HEK293 (cell line): ENCODE results near the gene IL11.

Source experiments
- CTCF ChIA-PET: fragments of 350-600 bp; formaldehyde crosslinking; extraction: SDS; loops from one replicate; lab custom pipeline; 2021; ENCODE audit warnings: antibody characterized with exemption; lab: Yijun Ruan, JAX
- POLR2A ChIA-PET: fragments of 300-600 bp; formaldehyde crosslinking; extraction: SDS; loops from one replicate; lab custom pipeline; 2020; ENCODE audit warnings: antibody characterized with exemption, inconsistent platforms; lab: Yijun Ruan, JAX
- H3K27ac ChIP-seq: fragments of 200-500 bp; sonication (Bioruptor generic); 2 replicates; pipeline ENCODE4 v1.5.1; 2014; ENCODE audit warnings: low read depth, low read length, control low read depth, inconsistent platforms; ENCODE audit errors: extremely low read depth
- H3K36me3 ChIP-seq, 2 experiments: fragments of 200-500 bp in 1 of 2; sonication (Bioruptor generic) in 1 of 2; 1 replicate in 1 of 2; 2 replicates in 1 of 2; pipeline ENCODE4 v1.5.1; 2014 to 2017; ENCODE audit warnings: inconsistent platforms in 2 of 2, low read length in 2 of 2; ENCODE audit not compliant: control insufficient read depth in 2 of 2, insufficient read depth in 1 of 2
- H3K4me1 ChIP-seq: fragments of 200-500 bp; sonication (Bioruptor generic); 2 replicates; pipeline ENCODE4 v1.5.1; 2014; ENCODE audit warnings: mild to moderate bottlenecking, low read length, inconsistent platforms; ENCODE audit not compliant: control insufficient read depth, insufficient read depth
- H3K4me3 ChIP-seq: 2 replicates; pipeline ENCODE4 v1.5.1; 2011; ENCODE audit warnings: low read depth, mild to moderate bottlenecking, control low read depth, low read length, moderate library complexity
- H3K9me3 ChIP-seq: fragments of 200-500 bp; sonication (Bioruptor generic); 2 replicates; pipeline ENCODE4 v1.5.1; 2014; ENCODE audit warnings: low read depth, low read length, inconsistent platforms; ENCODE audit not compliant: control insufficient read depth, insufficient read depth
- IKZF3 ChIP-seq: fragments of 450-650 bp; IDR thresholded peaks from 2 replicates; pipeline ENCODE4 v1.5.0; 2018; ENCODE audit warnings: missing biosample characterization, mild to moderate bottlenecking, missing genetic modification characterization, moderate library complexity
- KLF1 ChIP-seq: fragments of 450-650 bp; formaldehyde crosslinking; IDR thresholded peaks from 2 replicates; pipeline ENCODE4 v1.5.1; 2016; ENCODE audit warnings: missing biosample characterization, missing genetic modification characterization
- OSR2 ChIP-seq: fragments of 450-650 bp; formaldehyde crosslinking; IDR thresholded peaks from 2 replicates; pipeline ENCODE4 v1.5.1; 2016; ENCODE audit warnings: missing biosample characterization, missing genetic modification characterization
- OVOL3 ChIP-seq: fragments of 450-650 bp; formaldehyde crosslinking; IDR thresholded peaks from 2 replicates; pipeline ENCODE4 v1.5.1; 2016; ENCODE audit warnings: missing biosample characterization, missing genetic modification characterization
- PRDM6 ChIP-seq: fragments of 450-650 bp; formaldehyde crosslinking; IDR thresholded peaks from 2 replicates; pipeline ENCODE4 v1.5.1; 2017; ENCODE audit warnings: missing biosample characterization, missing genetic modification characterization
- RBAK ChIP-seq: fragments of 450-650 bp; formaldehyde crosslinking; IDR thresholded peaks from 2 replicates; pipeline ENCODE4 v1.5.1; 2016; ENCODE audit warnings: missing biosample characterization, missing genetic modification characterization
- SALL2 ChIP-seq: fragments of 450-650 bp; formaldehyde crosslinking; IDR thresholded peaks from 2 replicates; pipeline ENCODE4 v1.5.0; 2017; ENCODE audit warnings: missing biosample characterization, mild to moderate bottlenecking, missing genetic modification characterization, borderline replicate concordance
- SP2 ChIP-seq: fragments of 450-650 bp; formaldehyde crosslinking; IDR thresholded peaks from 2 replicates; pipeline ENCODE4 v1.5.1; 2016; ENCODE audit warnings: missing biosample characterization, missing genetic modification characterization
- SP7 ChIP-seq: fragments of 450-650 bp; formaldehyde crosslinking; IDR thresholded peaks from 2 replicates; pipeline ENCODE4 v1.5.1; 2016; ENCODE audit warnings: missing biosample characterization, missing genetic modification characterization
- ZNF16 ChIP-seq: fragments of 450-650 bp; formaldehyde crosslinking; IDR thresholded peaks from 2 replicates; pipeline ENCODE4 v1.5.1; 2016; ENCODE audit warnings: low read depth, missing biosample characterization, missing genetic modification characterization
- ZNF211 ChIP-seq: fragments of 450-650 bp; formaldehyde crosslinking; IDR thresholded peaks from 2 replicates; pipeline ENCODE4 v1.5.1; 2016; ENCODE audit warnings: low read depth, missing biosample characterization, missing genetic modification characterization
- ZNF302 ChIP-seq: fragments of 450-650 bp; formaldehyde crosslinking; IDR thresholded peaks from 2 replicates; pipeline ENCODE4 v1.5.1; 2016; ENCODE audit warnings: missing biosample characterization, missing genetic modification characterization, low read depth
- ZNF341 ChIP-seq: fragments of 450-650 bp; formaldehyde crosslinking; IDR thresholded peaks from 2 replicates; pipeline ENCODE4; 2016; ENCODE audit warnings: low read depth, missing biosample characterization, missing genetic modification characterization
- ZNF354C ChIP-seq: fragments of 450-650 bp; formaldehyde crosslinking; IDR thresholded peaks from 2 replicates; pipeline ENCODE4 v1.5.1; 2016; ENCODE audit warnings: missing biosample characterization, missing genetic modification characterization, low read depth, borderline replicate concordance
- ZNF394 ChIP-seq: fragments of 450-650 bp; formaldehyde crosslinking; IDR thresholded peaks from 2 replicates; pipeline ENCODE4 v1.5.1; 2016; ENCODE audit warnings: missing biosample characterization, missing genetic modification characterization, mild to moderate bottlenecking, moderate library complexity, borderline replicate concordance
- ZSCAN23 ChIP-seq: fragments of 450-650 bp; formaldehyde crosslinking; IDR thresholded peaks from 2 replicates; pipeline ENCODE4 v1.5.1; 2016; ENCODE audit warnings: missing biosample characterization, missing genetic modification characterization
- ZSCAN4 ChIP-seq: fragments of 450-650 bp; formaldehyde crosslinking; IDR thresholded peaks from 2 replicates; pipeline ENCODE4 v1.5.1; 2017; ENCODE audit warnings: missing biosample characterization, missing genetic modification characterization
- ZXDB ChIP-seq: fragments of 450-650 bp; formaldehyde crosslinking; IDR thresholded peaks from 2 replicates; pipeline ENCODE4 v1.5.1; 2016; ENCODE audit warnings: missing biosample characterization, missing genetic modification characterization
- TF ChIP-seq, protein P1 (sequence below): fragments of 450-650 bp; formaldehyde crosslinking; IDR thresholded peaks from 2 replicates; pipeline ENCODE4 v1.5.1; 2016; ENCODE audit warnings: missing biosample characterization, missing genetic modification characterization
- TF ChIP-seq, protein P2 (sequence below): fragments of 450-650 bp; formaldehyde crosslinking; IDR thresholded peaks from 2 replicates; pipeline ENCODE4 v1.5.1; 2016; ENCODE audit warnings: missing biosample characterization, missing genetic modification characterization, low read depth
- TF ChIP-seq, protein P3 (sequence below): fragments of 450-650 bp; formaldehyde crosslinking; IDR thresholded peaks from 2 replicates; pipeline ENCODE4 v1.5.1; 2017; ENCODE audit warnings: missing biosample characterization, missing genetic modification characterization

Gene IL11

DNA sequence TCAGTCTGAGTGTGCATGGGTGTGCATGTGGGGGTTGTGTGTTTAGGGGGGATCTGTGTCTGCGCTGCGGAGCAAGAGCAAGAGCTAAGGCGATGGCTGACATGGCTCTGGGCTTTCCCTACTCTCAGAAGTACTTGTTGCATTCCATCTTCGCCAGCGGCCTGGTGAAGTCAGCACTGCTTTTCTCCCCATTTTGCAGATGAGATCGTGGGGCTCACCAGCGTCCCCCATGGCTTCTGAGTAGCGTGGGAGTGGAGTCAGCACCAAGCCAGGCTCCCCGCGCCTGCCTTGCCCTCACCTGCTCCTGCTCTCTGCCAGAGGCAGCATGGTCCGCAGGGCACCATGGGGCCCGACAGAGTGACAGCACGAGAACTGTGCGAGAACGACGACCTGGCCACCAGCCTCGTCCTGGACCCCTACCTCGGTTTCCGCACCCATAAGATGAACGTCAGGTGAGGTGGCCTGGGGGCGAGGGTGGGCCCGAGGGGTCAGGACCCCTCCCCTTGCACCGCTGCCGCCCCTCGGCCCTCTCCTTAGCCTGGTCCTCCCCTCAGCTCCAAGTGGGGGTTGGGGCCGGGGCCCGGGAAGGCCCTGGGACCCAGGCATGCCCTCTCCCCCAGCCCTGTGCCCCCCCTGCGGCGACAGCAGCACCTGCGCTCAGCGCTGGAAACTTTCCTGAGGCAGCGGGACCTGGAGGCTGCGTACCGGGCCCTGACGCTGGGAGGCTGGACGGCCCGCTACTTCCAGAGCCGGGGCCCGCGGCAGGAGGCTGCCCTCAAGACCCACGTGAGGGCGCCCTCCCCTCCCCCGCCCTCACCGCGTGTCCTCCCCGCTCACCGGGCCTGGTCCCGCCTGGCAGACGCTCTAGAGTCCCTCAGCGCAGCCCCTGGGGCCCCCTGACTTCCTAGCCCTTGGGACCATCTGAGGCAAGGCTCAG is 28.4 kb downstream of the IL11 start (continued):
- peak; percentile 27; the same call in 1 of the 2 replicates for TF ChIP-seq ZXDB (tag by site-specific recombination)

GRCh38 chr19:55341171-55341588 is 29.1 kb downstream of the IL11 start:
- ChIA-PET POLR2A (interaction anchor here (0.5 to 1.3 kb wide), 9 partner anchors 8 to 313 kb away, joined by 3 to 7 read pairs (median 3); no protein-coding TSS in a partner anchor), CTCF (no interaction called here)
- H3K4me1 ChIP-seq = peaks cover 16% of the 10 kb centered on the region

More at GRCh38 chr19:55341171-55341588, 29.1 kb downstream of the IL11 start:
- Histone ChIP-seq H3K9me3 (no peaks in the 10 kb centered on the region), H3K27ac (peak overlapping the region; percentile 89), H3K36me3 (peaks cover 3 to 46% of the 10 kb centered on the region in 2 experiments), H3K4me3 (peak overlapping the region; percentile 88)
- TF ChIP-seq SP7 (tag by site-specific recombination) = no peak
- TF ChIP-seq SALL2 (tag by site-specific recombination) = no peak
- no peak for TF ChIP-seq ZNF354C (tag by site-specific recombination)
- no peak for TF ChIP-seq ZNF211 (tag by site-specific recombination)
- 0 out of 2 replicates have a peak, but pooled peaks have one; percentile 3 for TF ChIP-seq ZNF341 (tag by site-specific recombination)
- peak; percentile 20; the same call in 1 of the 2 replicates for TF ChIP-seq KLF1 (tag by site-specific recombination)
- TF ChIP-seq OVOL3 (tag by site-specific recombination) = no peak
- peak; percentile 33; the same call in 1 of the 2 replicates for TF ChIP-seq IKZF3 (tag by site-specific recombination)
- TF ChIP-seq, protein P1, sequence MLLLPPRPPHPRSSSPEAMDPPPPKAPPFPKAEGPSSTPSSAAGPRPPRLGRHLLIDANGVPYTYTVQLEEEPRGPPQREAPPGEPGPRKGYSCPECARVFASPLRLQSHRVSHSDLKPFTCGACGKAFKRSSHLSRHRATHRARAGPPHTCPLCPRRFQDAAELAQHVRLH (tag by site-specific recombination) = no peak
- no peak for TF ChIP-seq ZSCAN23
- TF ChIP-seq ZNF16 (tag by site-specific recombination) = no peak
- TF ChIP-seq, protein P2, sequence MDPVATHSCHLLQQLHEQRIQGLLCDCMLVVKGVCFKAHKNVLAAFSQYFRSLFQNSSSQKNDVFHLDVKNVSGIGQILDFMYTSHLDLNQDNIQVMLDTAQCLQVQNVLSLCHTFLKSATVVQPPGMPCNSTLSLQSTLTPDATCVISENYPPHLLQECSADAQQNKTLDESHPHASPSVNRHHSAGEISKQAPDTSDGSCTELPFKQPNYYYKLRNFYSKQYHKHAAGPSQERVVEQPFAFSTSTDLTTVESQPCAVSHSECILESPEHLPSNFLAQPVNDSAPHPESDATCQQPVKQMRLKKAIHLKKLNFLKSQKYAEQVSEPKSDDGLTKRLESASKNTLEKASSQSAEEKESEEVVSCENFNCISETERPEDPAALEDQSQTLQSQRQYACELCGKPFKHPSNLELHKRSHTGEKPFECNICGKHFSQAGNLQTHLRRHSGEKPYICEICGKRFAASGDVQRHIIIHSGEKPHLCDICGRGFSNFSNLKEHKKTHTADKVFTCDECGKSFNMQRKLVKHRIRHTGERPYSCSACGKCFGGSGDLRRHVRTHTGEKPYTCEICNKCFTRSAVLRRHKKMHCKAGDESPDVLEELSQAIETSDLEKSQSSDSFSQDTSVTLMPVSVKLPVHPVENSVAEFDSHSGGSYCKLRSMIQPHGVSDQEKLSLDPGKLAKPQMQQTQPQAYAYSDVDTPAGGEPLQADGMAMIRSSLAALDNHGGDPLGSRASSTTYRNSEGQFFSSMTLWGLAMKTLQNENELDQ (tag by site-specific recombination) = no peak
- peak; percentile 72 for TF ChIP-seq SP2 (tag by site-specific recombination)
- no peak for TF ChIP-seq OSR2 (tag by site-specific recombination)
- no peak for TF ChIP-seq RBAK (tag by site-specific recombination)
- TF ChIP-seq, protein P3, sequence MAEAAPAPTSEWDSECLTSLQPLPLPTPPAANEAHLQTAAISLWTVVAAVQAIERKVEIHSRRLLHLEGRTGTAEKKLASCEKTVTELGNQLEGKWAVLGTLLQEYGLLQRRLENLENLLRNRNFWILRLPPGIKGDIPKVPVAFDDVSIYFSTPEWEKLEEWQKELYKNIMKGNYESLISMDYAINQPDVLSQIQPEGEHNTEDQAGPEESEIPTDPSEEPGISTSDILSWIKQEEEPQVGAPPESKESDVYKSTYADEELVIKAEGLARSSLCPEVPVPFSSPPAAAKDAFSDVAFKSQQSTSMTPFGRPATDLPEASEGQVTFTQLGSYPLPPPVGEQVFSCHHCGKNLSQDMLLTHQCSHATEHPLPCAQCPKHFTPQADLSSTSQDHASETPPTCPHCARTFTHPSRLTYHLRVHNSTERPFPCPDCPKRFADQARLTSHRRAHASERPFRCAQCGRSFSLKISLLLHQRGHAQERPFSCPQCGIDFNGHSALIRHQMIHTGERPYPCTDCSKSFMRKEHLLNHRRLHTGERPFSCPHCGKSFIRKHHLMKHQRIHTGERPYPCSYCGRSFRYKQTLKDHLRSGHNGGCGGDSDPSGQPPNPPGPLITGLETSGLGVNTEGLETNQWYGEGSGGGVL (tag by site-specific recombination) = peak; percentile 93
- no peak for TF ChIP-seq ZNF394 (tag by site-specific recombination)
- no peak for TF ChIP-seq ZNF302 (tag by site-specific recombination)
- TF ChIP-seq ZSCAN4 (tag by site-specific recombination) = no peak
- no peak for TF ChIP-seq PRDM6 (tag by site-specific recombination)
